NB4 (cell line): ENCODE measurements around the gene PHF21B.

Experiments used
- CTCF ChIP-seq: IDR thresholded peaks from one replicate; pipeline ENCODE4 v1.5.1; 2012; ENCODE audit warnings: low read depth, low read length
- POLR2A ChIP-seq: IDR thresholded peaks from 2 replicates; pipeline ENCODE4 v1.6.1; 2011; ENCODE audit warnings: mild to moderate bottlenecking; ENCODE audit not compliant: insufficient read length; ENCODE audit errors: extremely low read depth

GRCh38 chr22:44862981-44863860, 146.6 kb downstream of the PHF21B start:
- TF ChIP-seq POLR2A, result no peak
- TF ChIP-seq CTCF, result no peak
